Measurements from ENCODE around the gene NTM. TPM values are rescaled to one million over a fixed set of nuclear protein-coding genes. Genes with fewer than 3 reads are reported as not detected.
A peak's percentile ranks its signal among the peaks of the same experiment; 100 is the strongest.

Gene NTM
- total RNA-seq, 1 experiment from 2014 or later, result 9.9 TPM

DNA sequence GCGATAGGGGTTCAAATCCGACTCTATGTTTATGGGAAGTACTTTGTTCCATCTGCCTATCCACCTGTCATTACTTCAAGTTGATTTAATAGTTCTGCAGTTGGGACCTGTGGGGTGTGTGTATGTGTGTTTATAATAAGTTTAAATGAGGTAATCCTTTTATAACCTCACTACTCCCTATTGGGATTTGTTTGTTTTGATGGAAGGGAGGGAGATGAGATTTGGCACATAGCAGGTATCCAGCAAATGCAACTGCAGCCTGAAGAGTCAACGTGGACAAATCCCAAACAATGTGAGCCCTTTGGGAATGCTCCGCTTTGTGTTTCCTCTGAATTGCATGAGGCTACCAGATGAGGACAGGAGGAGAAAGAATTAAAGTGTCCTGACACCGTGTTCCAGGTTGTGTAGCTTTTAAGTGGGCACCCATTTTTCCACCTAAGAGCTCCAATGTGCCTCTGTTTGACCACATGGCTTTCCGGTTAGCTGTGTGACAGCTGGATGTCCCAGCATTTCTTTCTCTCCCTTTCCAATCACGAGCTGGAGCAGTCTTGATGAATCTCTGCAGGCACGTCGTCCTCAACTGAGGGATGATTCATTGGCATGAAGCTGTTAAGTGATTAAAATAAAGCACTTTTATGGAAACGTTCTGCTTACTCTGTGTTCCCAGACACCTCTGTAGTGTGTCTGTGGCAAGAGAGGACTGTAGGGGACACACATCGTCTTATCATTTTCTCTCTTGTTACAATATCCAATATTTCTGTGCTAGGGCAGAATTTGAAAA is 610.7 kb downstream of the NTM start:
- Histone ChIP-seq H3K4me1 (ENCODE audit: insufficient read depth, low read length) (peaks cover 25% of the 10 kb centered on the region), H3K27ac (ENCODE audit: insufficient read length, low read depth, low read length) (no peak overlapping the region), H3K79me2 (ENCODE audit: insufficient read depth, low read length) (no peaks in the 10 kb centered on the region), H3T11ph (ENCODE audit: low read length) (no peak overlapping the region), H3K79me1 (ENCODE audit: insufficient read depth, low read depth, low read length, poor library complexity, severe bottlenecking) (no peaks in the 10 kb centered on the region), H3K14ac (ENCODE audit: insufficient read depth, low read length) (no peak overlapping the region), H3K9ac (ENCODE audit: extremely low read depth, insufficient read length, low read length) (no peak overlapping the region), H3K18ac (ENCODE audit: insufficient read length, low read depth, low read length) (no peak overlapping the region), H3K4ac (ENCODE audit: low read depth, low read length) (no peak overlapping the region), H4K5ac (ENCODE audit: insufficient read length, low read depth, low read length) (no peak overlapping the region), H2BK15ac (ENCODE audit: low read depth, low read length) (no peak overlapping the region), H4K91ac (ENCODE audit: insufficient read length, low read depth, low read length) (no peak overlapping the region), H2BK120ac (ENCODE audit: low read depth, low read length, poor library complexity, severe bottlenecking) (no peak overlapping the region), H2BK12ac (ENCODE audit: insufficient read length, low read depth, low read length) (peak overlapping the region; percentile 82), H3K9me3 (ENCODE audit: control insufficient read depth, low read depth, low read length) (no peaks in the 10 kb centered on the region), H2AFZ (ENCODE audit: low read length) (no peak overlapping the region), H3K23ac (ENCODE audit: insufficient read length, low read depth, low read length) (no peak overlapping the region), H4K8ac (replicated peaks; ENCODE audit: insufficient read length, low read depth, low read length) (no peak overlapping the region), H2BK5ac (ENCODE audit: insufficient read length, low read length) (no peak overlapping the region), H2BK20ac (ENCODE audit: low read depth, low read length, poor library complexity, severe bottlenecking) (no peak overlapping the region), H3K4me2 (ENCODE audit: insufficient read depth, insufficient read length, low read length) (no peak overlapping the region), H3K27me3 (ENCODE audit: insufficient read depth, low read length) (no peaks in the 10 kb centered on the region), H2AK5ac (ENCODE audit: insufficient read length, low read length) (peak overlapping the region; percentile 80), H3K56ac (ENCODE audit: insufficient read length, low read depth, low read length) (no peak overlapping the region), H4K20me1 (ENCODE audit: control insufficient read depth, insufficient read depth, insufficient read length) (no peaks in the 10 kb centered on the region), H3K23me2 (ENCODE audit: insufficient read length, low read depth, low read length, poor library complexity, severe bottlenecking) (no peaks in the 10 kb centered on the region)
- no peak for DNase-seq
- peaks cover 83 to 86% of the 10 kb centered on the region in 2 experiments for H3K4me1 Mint-ChIP-seq
- WGBS (ENCODE audit: extremely low coverage, insufficient read length, low lambda C conversion rate), result no CpG with 5 or more reads among the region's 11 CpGs
- peaks cover 0 to 7% (median 3%) of the 10 kb centered on the region in 3 experiments; a peak in 2 of 7 replicates for H3K36me3 Mint-ChIP-seq (ENCODE audit: insufficient read depth in 1 of 3, low read depth in 3 of 3)
- no peaks in the 10 kb centered on the region for H3K27me3 Mint-ChIP-seq (ENCODE audit: low read depth)
- H3K4me3 Mint-ChIP-seq, result no peak overlapping the region
- H3K9me3 Mint-ChIP-seq, result no peaks in the 10 kb centered on the region
- H3K27ac Mint-ChIP-seq, result peak overlapping the region in 2 of 3 experiments; percentile 92 to 97; a peak in 6 of 7 replicates
- TF ChIP-seq, protein P1, sequence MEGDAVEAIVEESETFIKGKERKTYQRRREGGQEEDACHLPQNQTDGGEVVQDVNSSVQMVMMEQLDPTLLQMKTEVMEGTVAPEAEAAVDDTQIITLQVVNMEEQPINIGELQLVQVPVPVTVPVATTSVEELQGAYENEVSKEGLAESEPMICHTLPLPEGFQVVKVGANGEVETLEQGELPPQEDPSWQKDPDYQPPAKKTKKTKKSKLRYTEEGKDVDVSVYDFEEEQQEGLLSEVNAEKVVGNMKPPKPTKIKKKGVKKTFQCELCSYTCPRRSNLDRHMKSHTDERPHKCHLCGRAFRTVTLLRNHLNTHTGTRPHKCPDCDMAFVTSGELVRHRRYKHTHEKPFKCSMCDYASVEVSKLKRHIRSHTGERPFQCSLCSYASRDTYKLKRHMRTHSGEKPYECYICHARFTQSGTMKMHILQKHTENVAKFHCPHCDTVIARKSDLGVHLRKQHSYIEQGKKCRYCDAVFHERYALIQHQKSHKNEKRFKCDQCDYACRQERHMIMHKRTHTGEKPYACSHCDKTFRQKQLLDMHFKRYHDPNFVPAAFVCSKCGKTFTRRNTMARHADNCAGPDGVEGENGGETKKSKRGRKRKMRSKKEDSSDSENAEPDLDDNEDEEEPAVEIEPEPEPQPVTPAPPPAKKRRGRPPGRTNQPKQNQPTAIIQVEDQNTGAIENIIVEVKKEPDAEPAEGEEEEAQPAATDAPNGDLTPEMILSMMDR (conservative IDR thresholded peaks at IDR 0.05), result no peak
